ENCODE measurements around the gene IQCE. TPM values are rescaled to one million over a fixed set of nuclear protein-coding genes. Genes with fewer than 3 reads are reported as not detected.

The IQCE gene
- total RNA-seq, 4 donors from 2014 or later: 27.2 to 187 (median 55.5) TPM

DNA sequence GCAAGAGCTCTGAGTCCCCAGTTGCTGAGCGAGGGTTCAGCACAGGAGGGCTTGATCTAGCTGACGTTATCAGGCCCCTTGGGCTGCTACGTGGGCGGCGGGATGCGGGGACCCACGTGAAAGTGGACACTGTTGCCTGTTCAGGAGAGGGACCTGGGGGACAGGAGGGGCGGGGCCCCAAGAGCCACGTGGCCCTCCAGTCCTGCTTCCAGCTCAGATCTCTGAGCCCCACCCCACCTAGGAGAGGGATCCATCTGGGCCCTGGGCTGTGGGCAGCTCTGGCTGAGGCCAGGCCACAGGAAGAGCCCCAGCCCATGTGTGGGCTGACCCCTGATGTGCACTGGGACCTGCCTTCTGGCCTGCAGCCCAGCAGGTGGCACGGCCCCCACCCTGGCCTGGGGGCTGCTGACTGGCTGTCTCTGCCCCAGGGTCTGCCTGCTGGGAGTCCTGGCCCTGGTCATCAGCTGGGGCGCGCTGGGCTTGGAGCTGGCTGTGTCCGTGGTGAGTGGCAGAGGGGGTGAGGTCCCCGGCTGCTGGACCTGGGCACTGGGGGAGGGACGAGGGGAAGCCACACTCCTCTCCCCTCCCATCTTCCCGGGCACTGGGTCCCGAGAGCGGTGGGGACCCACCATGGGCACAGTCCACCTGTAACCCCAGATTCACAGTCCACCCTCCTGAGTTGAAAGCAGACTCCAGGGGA lies 90.5 kb downstream of the IQCE start:
- peaks cover 0 to 8% (median 4%) of the 10 kb centered on the region in 4 donors for H3K4me1 ChIP-seq
- intact Hi-C loops (cut with DNase I; ENCODE audit: low total_unique reads): no loop called here
- no peak for DNase-seq
- TF ChIP-seq EP300 (IDR thresholded peaks at IDR 0.05; ENCODE audit: low read depth) (no peak), POLR2A (IDR thresholded peaks at IDR 0.05) (no peak), POLR2AphosphoS5 (IDR thresholded peaks at IDR 0.05) (no peak)
- TF ChIP-seq, protein P1, sequence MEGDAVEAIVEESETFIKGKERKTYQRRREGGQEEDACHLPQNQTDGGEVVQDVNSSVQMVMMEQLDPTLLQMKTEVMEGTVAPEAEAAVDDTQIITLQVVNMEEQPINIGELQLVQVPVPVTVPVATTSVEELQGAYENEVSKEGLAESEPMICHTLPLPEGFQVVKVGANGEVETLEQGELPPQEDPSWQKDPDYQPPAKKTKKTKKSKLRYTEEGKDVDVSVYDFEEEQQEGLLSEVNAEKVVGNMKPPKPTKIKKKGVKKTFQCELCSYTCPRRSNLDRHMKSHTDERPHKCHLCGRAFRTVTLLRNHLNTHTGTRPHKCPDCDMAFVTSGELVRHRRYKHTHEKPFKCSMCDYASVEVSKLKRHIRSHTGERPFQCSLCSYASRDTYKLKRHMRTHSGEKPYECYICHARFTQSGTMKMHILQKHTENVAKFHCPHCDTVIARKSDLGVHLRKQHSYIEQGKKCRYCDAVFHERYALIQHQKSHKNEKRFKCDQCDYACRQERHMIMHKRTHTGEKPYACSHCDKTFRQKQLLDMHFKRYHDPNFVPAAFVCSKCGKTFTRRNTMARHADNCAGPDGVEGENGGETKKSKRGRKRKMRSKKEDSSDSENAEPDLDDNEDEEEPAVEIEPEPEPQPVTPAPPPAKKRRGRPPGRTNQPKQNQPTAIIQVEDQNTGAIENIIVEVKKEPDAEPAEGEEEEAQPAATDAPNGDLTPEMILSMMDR (IDR thresholded peaks at IDR 0.05): no peak
- in situ Hi-C loops (cut with MboI; ENCODE audit: low pct_ligation_motif_present in 1 of 4, low pct_unique_long_range_greater_than_20kb in 1 of 4, low sequenced_read_pairs in 3 of 4): no loop called here
- no peaks in the 10 kb centered on the region for H3K9me3 ChIP-seq
- 92% methylated on average over 18 of the region's 18 CpGs; no CpG with 5 or more reads in 1 of the 2 donors for WGBS, 2 donors (ENCODE audit: low coverage in 1 of 2)
- H3K4me3 ChIP-seq: no peak overlapping the region
- H3K36me3 ChIP-seq: no peaks in the 10 kb centered on the region
- H3K27me3 ChIP-seq: no peaks in the 10 kb centered on the region
- no peak overlapping the region for H3K27ac ChIP-seq

GRCh38 chr7:2649991-2650390 lies 91.2 kb downstream of the IQCE start:
- Histone ChIP-seq H3K36me3 (no peaks in the 10 kb centered on the region), H3K27me3 (no peaks in the 10 kb centered on the region), H3K27ac (no peak overlapping the region), H3K4me3 (no peak overlapping the region), H3K4me1 (peaks cover 0 to 1% (median under 1%) of the 10 kb centered on the region in 4 donors), H3K9me3 (no peaks in the 10 kb centered on the region)
- in situ Hi-C loops (cut with MboI; ENCODE audit: low pct_ligation_motif_present in 1 of 4, low pct_unique_long_range_greater_than_20kb in 1 of 4, low sequenced_read_pairs in 3 of 4) (no loop called here), intact Hi-C loops (cut with DNase I; ENCODE audit: low total_unique reads) (no loop called here)
- WGBS, 2 donors (ENCODE audit: low coverage in 1 of 2): 85 to 97% methylated on average over 4 to 11 of the region's 11 CpGs
- DNase-seq: no peak
- no peak for TF ChIP-seq POLR2AphosphoS5 (IDR thresholded peaks at IDR 0.05)
- TF ChIP-seq, protein P1 (IDR thresholded peaks at IDR 0.05): no peak
- no peak for TF ChIP-seq POLR2A (IDR thresholded peaks at IDR 0.05)
- no peak for TF ChIP-seq EP300 (IDR thresholded peaks at IDR 0.05; ENCODE audit: low read depth)

DNA sequence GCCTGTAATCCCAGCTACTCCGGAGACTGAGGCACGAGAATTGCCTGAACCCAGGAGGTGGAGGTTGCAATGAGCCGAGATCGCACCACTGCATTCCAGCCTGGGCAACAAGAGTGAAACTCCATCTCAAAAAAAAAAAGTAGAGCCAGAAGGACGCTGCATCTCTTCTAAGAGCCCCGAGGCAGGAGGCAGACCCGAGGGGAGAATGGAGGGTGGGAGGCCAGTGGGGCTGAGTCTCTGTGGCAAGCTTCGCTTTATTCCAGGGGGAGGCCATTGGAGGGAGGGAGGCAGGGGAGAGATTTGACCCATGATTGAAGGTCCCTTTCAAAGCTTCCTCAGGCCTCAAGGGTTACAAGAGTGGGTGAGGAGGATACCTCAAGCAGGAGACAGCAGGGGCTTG lies 91.7 kb downstream of the IQCE start:
- intact Hi-C loops (cut with DNase I; ENCODE audit: low total_unique reads): no loop called here
- in situ Hi-C loops (cut with MboI; ENCODE audit: low pct_ligation_motif_present in 1 of 4, low pct_unique_long_range_greater_than_20kb in 1 of 4, low sequenced_read_pairs in 3 of 4): no loop called here
- H3K4me3 ChIP-seq: no peak overlapping the region
- 65 to 88% methylated on average over 5 to 8 of the region's 8 CpGs for WGBS, 2 donors (ENCODE audit: low coverage in 1 of 2)
- no peak overlapping the region for H3K27ac ChIP-seq
- H3K36me3 ChIP-seq: no peaks in the 10 kb centered on the region
- H3K27me3 ChIP-seq: no peaks in the 10 kb centered on the region
- no peaks in the 10 kb centered on the region for H3K4me1 ChIP-seq
- no peak for DNase-seq
- H3K9me3 ChIP-seq: no peaks in the 10 kb centered on the region
- TF ChIP-seq EP300 (IDR thresholded peaks at IDR 0.05; ENCODE audit: low read depth) (no peak), POLR2A (IDR thresholded peaks at IDR 0.05) (no peak), POLR2AphosphoS5 (IDR thresholded peaks at IDR 0.05) (no peak)
- TF ChIP-seq, protein P1 (IDR thresholded peaks at IDR 0.05): no peak

GRCh38 chr7:2651336-2651735 lies 92.6 kb downstream of the IQCE start:
- Histone ChIP-seq H3K27ac (no peak overlapping the region), H3K4me1 (no peaks in the 10 kb centered on the region), H3K9me3 (no peaks in the 10 kb centered on the region), H3K36me3 (no peaks in the 10 kb centered on the region), H3K27me3 (no peaks in the 10 kb centered on the region), H3K4me3 (no peak overlapping the region)
- DNase-seq: no peak
- no peak for TF ChIP-seq EP300 (IDR thresholded peaks at IDR 0.05; ENCODE audit: low read depth)
- TF ChIP-seq POLR2A (IDR thresholded peaks at IDR 0.05): no peak
- TF ChIP-seq POLR2AphosphoS5 (IDR thresholded peaks at IDR 0.05): no peak
- TF ChIP-seq, protein P1 (IDR thresholded peaks at IDR 0.05): no peak
- in situ Hi-C loops (cut with MboI; ENCODE audit: low pct_ligation_motif_present in 1 of 4, low pct_unique_long_range_greater_than_20kb in 1 of 4, low sequenced_read_pairs in 3 of 4) (no loop called here), intact Hi-C loops (cut with DNase I; ENCODE audit: low total_unique reads) (no loop called here)
- 56 to 89% methylated on average over 5 to 15 of the region's 15 CpGs for WGBS, 2 donors (ENCODE audit: low coverage in 1 of 2)
